Regular cardiac myocyte (primary cell): ENCODE results near the gene PICALM. TPM values are rescaled to one million over a fixed set of nuclear protein-coding genes. Genes with fewer than 3 reads are reported as not detected.

Source experiments
- total RNA-seq: library from RNA; depleted of rRNA; stranded (reverse); fragments of >200 nt; gene quantifications from 2 replicates; pipeline ENCODE4 v1.2.3, GENCODE V29; 2014

PICALM gene
- 430 and 444 TPM in 2 replicates for total RNA-seq

GRCh38 chr11:86068951-86069407 lies at the start of gene PICALM:
TSS of gene PICALM (minus strand) at chr11:86069084. CDS start at chr11:86068780, 304 bp downstream.

Other genes with a start within 250 kb of the PICALM start
- under 0.01 TPM in 1 of 2 replicates, not detected in the other for gene CCDC83, start 213.7 kb downstream of the PICALM start, total RNA-seq
- 18.0 and 28.0 TPM in 2 replicates for gene EED, start 175.7 kb upstream of the PICALM start, total RNA-seq
- gene HIKESHI, start 233.2 kb upstream of the PICALM start, total RNA-seq, result 59.5 and 94.9 TPM in 2 replicates